HEK293 (cell line): ENCODE results near the gene ATP8B1.

Source experiments
- CTCF ChIA-PET: fragments of 350-600 bp; formaldehyde crosslinking; extraction: SDS; loops from one replicate; lab custom pipeline; 2021; ENCODE audit warnings: antibody characterized with exemption; lab: Yijun Ruan, JAX
- POLR2A ChIA-PET: fragments of 300-600 bp; formaldehyde crosslinking; extraction: SDS; loops from one replicate; lab custom pipeline; 2020; ENCODE audit warnings: antibody characterized with exemption, inconsistent platforms; lab: Yijun Ruan, JAX
- H3K27ac ChIP-seq: fragments of 200-500 bp; sonication (Bioruptor generic); 2 replicates; pipeline ENCODE4 v1.5.1; 2014; ENCODE audit warnings: low read depth, low read length, control low read depth, inconsistent platforms; ENCODE audit errors: extremely low read depth
- H3K36me3 ChIP-seq, 2 experiments: fragments of 200-500 bp in 1 of 2; sonication (Bioruptor generic) in 1 of 2; 1 replicate in 1 of 2; 2 replicates in 1 of 2; pipeline ENCODE4 v1.5.1; 2014 to 2017; ENCODE audit warnings: inconsistent platforms in 2 of 2, low read length in 2 of 2; ENCODE audit not compliant: control insufficient read depth in 2 of 2, insufficient read depth in 1 of 2
- H3K4me1 ChIP-seq: fragments of 200-500 bp; sonication (Bioruptor generic); 2 replicates; pipeline ENCODE4 v1.5.1; 2014; ENCODE audit warnings: mild to moderate bottlenecking, low read length, inconsistent platforms; ENCODE audit not compliant: control insufficient read depth, insufficient read depth
- H3K4me3 ChIP-seq: 2 replicates; pipeline ENCODE4 v1.5.1; 2011; ENCODE audit warnings: low read depth, mild to moderate bottlenecking, control low read depth, low read length, moderate library complexity
- H3K9me3 ChIP-seq: fragments of 200-500 bp; sonication (Bioruptor generic); 2 replicates; pipeline ENCODE4 v1.5.1; 2014; ENCODE audit warnings: low read depth, low read length, inconsistent platforms; ENCODE audit not compliant: control insufficient read depth, insufficient read depth
- REPIN1 ChIP-seq: fragments of 450-650 bp; formaldehyde crosslinking; IDR thresholded peaks from 2 replicates; pipeline ENCODE4 v1.5.1; 2017; ENCODE audit warnings: missing biosample characterization, missing genetic modification characterization, low read depth
- TCF7L2 ChIP-seq: IDR thresholded peaks from 2 replicates; pipeline ENCODE4 v1.6.1; 2011; ENCODE audit warnings: low read depth, mild to moderate bottlenecking, inconsistent platforms, low read length, moderate library complexity, borderline replicate concordance
- ZBTB21 ChIP-seq: fragments of 450-650 bp; formaldehyde crosslinking; IDR thresholded peaks from 2 replicates; pipeline ENCODE4 v1.5.1; 2017; ENCODE audit warnings: missing biosample characterization, missing genetic modification characterization
- ZFP3 ChIP-seq: fragments of 450-650 bp; formaldehyde crosslinking; IDR thresholded peaks from 2 replicates; pipeline ENCODE4 v1.5.1; 2016; ENCODE audit warnings: low read depth, missing biosample characterization, missing genetic modification characterization
- ZFP37 ChIP-seq: fragments of 450-650 bp; formaldehyde crosslinking; IDR thresholded peaks from 2 replicates; pipeline ENCODE4 v1.5.1; 2016; ENCODE audit warnings: missing biosample characterization, missing genetic modification characterization
- ZFP41 ChIP-seq: fragments of 450-650 bp; formaldehyde crosslinking; IDR thresholded peaks from 2 replicates; pipeline ENCODE4 v1.5.1; 2016; ENCODE audit warnings: missing biosample characterization, missing genetic modification characterization, borderline replicate concordance
- ZIC2 ChIP-seq: fragments of 450-650 bp; formaldehyde crosslinking; IDR thresholded peaks from 2 replicates; pipeline ENCODE4 v1.5.1; 2016; ENCODE audit warnings: missing biosample characterization, missing genetic modification characterization
- ZNF138 ChIP-seq: fragments of 450-650 bp; formaldehyde crosslinking; IDR thresholded peaks from 2 replicates; pipeline ENCODE4 v1.5.1; 2016; ENCODE audit warnings: missing biosample characterization, missing genetic modification characterization, borderline replicate concordance
- ZNF16 ChIP-seq: fragments of 450-650 bp; formaldehyde crosslinking; IDR thresholded peaks from 2 replicates; pipeline ENCODE4 v1.5.1; 2016; ENCODE audit warnings: low read depth, missing biosample characterization, missing genetic modification characterization
- ZNF324 ChIP-seq: fragments of 450-650 bp; formaldehyde crosslinking; IDR thresholded peaks from 2 replicates; pipeline ENCODE4 v1.5.1; 2016; ENCODE audit warnings: missing biosample characterization, missing genetic modification characterization
- ZNF423 ChIP-seq: fragments of 450-650 bp; formaldehyde crosslinking; IDR thresholded peaks from 2 replicates; pipeline ENCODE4 v1.5.1; 2016; ENCODE audit warnings: missing biosample characterization, missing genetic modification characterization
- ZNF426 ChIP-seq: fragments of 450-650 bp; formaldehyde crosslinking; IDR thresholded peaks from 2 replicates; pipeline ENCODE4 v1.5.1; 2017; ENCODE audit warnings: missing biosample characterization, missing genetic modification characterization, mild to moderate bottlenecking, inconsistent platforms, moderate library complexity
- ZNF521 ChIP-seq: fragments of 450-650 bp; formaldehyde crosslinking; IDR thresholded peaks from 2 replicates; pipeline ENCODE4 v1.5.1; 2017; ENCODE audit warnings: missing biosample characterization, mild to moderate bottlenecking, missing genetic modification characterization
- ZNF560 ChIP-seq: fragments of 450-650 bp; formaldehyde crosslinking; IDR thresholded peaks from 2 replicates; pipeline ENCODE4 v1.5.1; 2017; ENCODE audit warnings: missing biosample characterization, missing genetic modification characterization, borderline replicate concordance
- ZNF561 ChIP-seq: fragments of 450-650 bp; IDR thresholded peaks from 2 replicates; pipeline ENCODE4 v1.5.1; 2018; ENCODE audit warnings: missing biosample characterization, missing genetic modification characterization, borderline replicate concordance
- ZNF585B ChIP-seq: fragments of 450-650 bp; formaldehyde crosslinking; IDR thresholded peaks from 2 replicates; pipeline ENCODE4 v1.5.1; 2016; ENCODE audit warnings: missing biosample characterization, missing genetic modification characterization
- ZNF600 ChIP-seq: fragments of 450-650 bp; formaldehyde crosslinking; IDR thresholded peaks from 2 replicates; pipeline ENCODE4 v1.5.1; 2016; ENCODE audit warnings: missing biosample characterization, missing genetic modification characterization
- ZNF664 ChIP-seq: fragments of 450-650 bp; formaldehyde crosslinking; IDR thresholded peaks from 2 replicates; pipeline ENCODE4 v1.5.1; 2016; ENCODE audit warnings: missing biosample characterization, missing genetic modification characterization
- ZNF677 ChIP-seq: fragments of 450-650 bp; IDR thresholded peaks from 2 replicates; pipeline ENCODE4 v1.5.0; 2018; ENCODE audit warnings: missing biosample characterization, mild to moderate bottlenecking, missing genetic modification characterization, moderate library complexity
- ZSCAN16 ChIP-seq: fragments of 450-650 bp; formaldehyde crosslinking; IDR thresholded peaks from 2 replicates; pipeline ENCODE4 v1.5.1; 2016; ENCODE audit warnings: missing biosample characterization, missing genetic modification characterization
- TF ChIP-seq, protein P1 (sequence below): fragments of 450-650 bp; formaldehyde crosslinking; IDR thresholded peaks from 2 replicates; pipeline ENCODE4 v1.5.1; 2017; ENCODE audit warnings: missing biosample characterization, missing genetic modification characterization
- TF ChIP-seq, protein P2 (sequence below): fragments of 450-650 bp; formaldehyde crosslinking; IDR thresholded peaks from 2 replicates; pipeline ENCODE4 v1.5.1; 2016; ENCODE audit warnings: missing biosample characterization, missing genetic modification characterization, low read depth
- TF ChIP-seq, protein P3 (sequence below): fragments of 450-650 bp; formaldehyde crosslinking; conservative IDR thresholded peaks from 2 replicates; pipeline ENCODE4 v1.5.1; 2016; ENCODE audit warnings: low read depth, missing biosample characterization, missing genetic modification characterization
- TF ChIP-seq, protein P4 (sequence below): fragments of 450-650 bp; formaldehyde crosslinking; IDR thresholded peaks from 2 replicates; pipeline ENCODE4 v1.5.1; 2016; ENCODE audit warnings: missing biosample characterization, missing genetic modification characterization
- TF ChIP-seq, protein P5 (sequence below): fragments of 450-650 bp; formaldehyde crosslinking; IDR thresholded peaks from 2 replicates; pipeline ENCODE4 v1.5.1; 2017; ENCODE audit warnings: missing biosample characterization, missing genetic modification characterization

ATP8B1 gene

DNA sequence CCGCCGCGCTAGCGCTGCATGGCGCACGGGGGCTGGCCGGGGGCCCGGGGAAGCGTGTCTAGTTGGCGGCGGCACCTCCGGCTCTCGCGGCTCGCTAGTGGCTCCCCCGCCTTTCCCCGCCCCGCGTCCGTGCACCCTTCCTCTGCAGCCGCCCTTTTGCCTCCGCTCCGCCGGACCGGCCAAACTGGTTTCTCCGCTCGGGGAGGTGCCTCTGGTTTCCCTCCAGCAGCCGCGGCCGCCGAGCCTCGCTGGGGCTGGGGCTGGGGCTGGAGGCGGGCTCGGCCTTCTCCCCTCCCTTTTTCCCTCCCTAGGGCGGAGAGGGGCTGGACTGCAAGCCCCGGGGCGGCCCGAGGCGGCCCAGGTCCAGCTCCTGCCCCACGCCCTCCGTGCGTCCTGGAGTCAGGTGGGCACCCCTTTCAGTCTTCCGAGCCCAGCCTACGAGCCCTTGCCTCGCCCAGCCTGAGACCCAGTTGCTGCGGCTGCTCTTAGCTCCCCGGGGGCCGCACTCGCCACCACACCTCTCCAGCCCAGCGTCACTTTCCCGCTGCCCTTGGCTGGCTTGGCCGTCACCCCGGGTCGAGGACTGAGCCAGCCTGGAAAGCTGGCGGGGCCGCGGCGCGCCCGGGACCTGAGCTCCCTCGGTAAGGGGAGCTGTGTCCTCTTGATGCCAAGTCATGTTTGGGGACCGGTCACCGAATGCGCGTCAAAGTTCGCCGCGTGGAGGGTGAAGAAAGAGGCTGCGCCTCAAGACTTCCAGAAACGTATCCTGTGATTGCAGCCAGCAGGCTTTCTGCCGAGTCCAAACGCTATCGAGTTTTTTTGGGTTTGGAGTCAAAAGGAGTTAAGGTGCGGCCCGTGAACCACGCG is at the start of gene ATP8B1:
Gene ATP8B1 (minus strand): TSS at position 213 of the 867 bp plus-strand sequence. CDS start 71,508 bp downstream, outside the sequence.
- POLR2A ChIA-PET = interaction anchor here (0.5 to 0.6 kb wide), 2 partner anchors 26 to 67 kb away, joined by 3 read pairs; no protein-coding TSS in a partner anchor
- peaks cover 4% of the 10 kb centered on the region; the same call in 1 of the 2 replicates for H3K4me1 ChIP-seq
- H3K36me3 ChIP-seq = no peaks in the 10 kb centered on the region
- peak within 1 kb of the TSS; percentile 61 for H3K4me3 ChIP-seq
- peak within 1 kb of the TSS; percentile 18; the same call in 1 of the 2 replicates for H3K27ac ChIP-seq
- CTCF ChIA-PET = interaction anchor here (0.6 to 1.4 kb wide), 5 partner anchors 10 to 174 kb away, joined by 3 to 4 read pairs (median 3); no protein-coding TSS in a partner anchor
- no peaks in the 10 kb centered on the region for H3K9me3 ChIP-seq
- TF ChIP-seq, protein P1, sequence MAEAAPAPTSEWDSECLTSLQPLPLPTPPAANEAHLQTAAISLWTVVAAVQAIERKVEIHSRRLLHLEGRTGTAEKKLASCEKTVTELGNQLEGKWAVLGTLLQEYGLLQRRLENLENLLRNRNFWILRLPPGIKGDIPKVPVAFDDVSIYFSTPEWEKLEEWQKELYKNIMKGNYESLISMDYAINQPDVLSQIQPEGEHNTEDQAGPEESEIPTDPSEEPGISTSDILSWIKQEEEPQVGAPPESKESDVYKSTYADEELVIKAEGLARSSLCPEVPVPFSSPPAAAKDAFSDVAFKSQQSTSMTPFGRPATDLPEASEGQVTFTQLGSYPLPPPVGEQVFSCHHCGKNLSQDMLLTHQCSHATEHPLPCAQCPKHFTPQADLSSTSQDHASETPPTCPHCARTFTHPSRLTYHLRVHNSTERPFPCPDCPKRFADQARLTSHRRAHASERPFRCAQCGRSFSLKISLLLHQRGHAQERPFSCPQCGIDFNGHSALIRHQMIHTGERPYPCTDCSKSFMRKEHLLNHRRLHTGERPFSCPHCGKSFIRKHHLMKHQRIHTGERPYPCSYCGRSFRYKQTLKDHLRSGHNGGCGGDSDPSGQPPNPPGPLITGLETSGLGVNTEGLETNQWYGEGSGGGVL (tag by site-specific recombination) = peak; percentile 68
- TF ChIP-seq ZBTB21 (tag by site-specific recombination) = no peak
- no peak for TF ChIP-seq ZNF16 (tag by site-specific recombination)
- TF ChIP-seq ZNF561 (tag by site-specific recombination) = no peak
- no peak for TF ChIP-seq ZFP37 (tag by site-specific recombination)
- TF ChIP-seq, protein P2, sequence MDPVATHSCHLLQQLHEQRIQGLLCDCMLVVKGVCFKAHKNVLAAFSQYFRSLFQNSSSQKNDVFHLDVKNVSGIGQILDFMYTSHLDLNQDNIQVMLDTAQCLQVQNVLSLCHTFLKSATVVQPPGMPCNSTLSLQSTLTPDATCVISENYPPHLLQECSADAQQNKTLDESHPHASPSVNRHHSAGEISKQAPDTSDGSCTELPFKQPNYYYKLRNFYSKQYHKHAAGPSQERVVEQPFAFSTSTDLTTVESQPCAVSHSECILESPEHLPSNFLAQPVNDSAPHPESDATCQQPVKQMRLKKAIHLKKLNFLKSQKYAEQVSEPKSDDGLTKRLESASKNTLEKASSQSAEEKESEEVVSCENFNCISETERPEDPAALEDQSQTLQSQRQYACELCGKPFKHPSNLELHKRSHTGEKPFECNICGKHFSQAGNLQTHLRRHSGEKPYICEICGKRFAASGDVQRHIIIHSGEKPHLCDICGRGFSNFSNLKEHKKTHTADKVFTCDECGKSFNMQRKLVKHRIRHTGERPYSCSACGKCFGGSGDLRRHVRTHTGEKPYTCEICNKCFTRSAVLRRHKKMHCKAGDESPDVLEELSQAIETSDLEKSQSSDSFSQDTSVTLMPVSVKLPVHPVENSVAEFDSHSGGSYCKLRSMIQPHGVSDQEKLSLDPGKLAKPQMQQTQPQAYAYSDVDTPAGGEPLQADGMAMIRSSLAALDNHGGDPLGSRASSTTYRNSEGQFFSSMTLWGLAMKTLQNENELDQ (tag by site-specific recombination) = no peak
- TF ChIP-seq REPIN1 (tag by site-specific recombination) = no peak
- no peak for TF ChIP-seq ZFP3 (tag by site-specific recombination)
- no peak for TF ChIP-seq ZNF521 (tag by site-specific recombination)
- TF ChIP-seq ZNF664 (tag by site-specific recombination) = no peak
- TF ChIP-seq, protein P3, sequence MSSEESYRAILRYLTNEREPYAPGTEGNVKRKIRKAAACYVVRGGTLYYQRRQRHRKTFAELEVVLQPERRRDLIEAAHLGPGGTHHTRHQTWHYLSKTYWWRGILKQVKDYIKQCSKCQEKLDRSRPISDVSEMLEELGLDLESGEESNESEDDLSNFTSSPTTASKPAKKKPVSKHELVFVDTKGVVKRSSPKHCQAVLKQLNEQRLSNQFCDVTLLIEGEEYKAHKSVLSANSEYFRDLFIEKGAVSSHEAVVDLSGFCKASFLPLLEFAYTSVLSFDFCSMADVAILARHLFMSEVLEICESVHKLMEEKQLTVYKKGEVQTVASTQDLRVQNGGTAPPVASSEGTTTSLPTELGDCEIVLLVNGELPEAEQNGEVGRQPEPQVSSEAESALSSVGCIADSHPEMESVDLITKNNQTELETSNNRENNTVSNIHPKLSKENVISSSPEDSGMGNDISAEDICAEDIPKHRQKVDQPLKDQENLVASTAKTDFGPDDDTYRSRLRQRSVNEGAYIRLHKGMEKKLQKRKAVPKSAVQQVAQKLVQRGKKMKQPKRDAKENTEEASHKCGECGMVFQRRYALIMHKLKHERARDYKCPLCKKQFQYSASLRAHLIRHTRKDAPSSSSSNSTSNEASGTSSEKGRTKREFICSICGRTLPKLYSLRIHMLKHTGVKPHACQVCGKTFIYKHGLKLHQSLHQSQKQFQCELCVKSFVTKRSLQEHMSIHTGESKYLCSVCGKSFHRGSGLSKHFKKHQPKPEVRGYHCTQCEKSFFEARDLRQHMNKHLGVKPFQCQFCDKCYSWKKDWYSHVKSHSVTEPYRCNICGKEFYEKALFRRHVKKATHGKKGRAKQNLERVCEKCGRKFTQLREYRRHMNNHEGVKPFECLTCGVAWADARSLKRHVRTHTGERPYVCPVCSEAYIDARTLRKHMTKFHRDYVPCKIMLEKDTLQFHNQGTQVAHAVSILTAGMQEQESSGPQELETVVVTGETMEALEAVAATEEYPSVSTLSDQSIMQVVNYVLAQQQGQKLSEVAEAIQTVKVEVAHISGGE (tag by site-specific recombination) = no peak
- TF ChIP-seq ZSCAN16 (tag by site-specific recombination) = no peak
- TF ChIP-seq ZNF677 (tag by site-specific recombination) = no peak
- no peak for TF ChIP-seq ZNF426
- no peak for TF ChIP-seq ZNF423 (tag by site-specific recombination)
- TF ChIP-seq, protein P4, sequence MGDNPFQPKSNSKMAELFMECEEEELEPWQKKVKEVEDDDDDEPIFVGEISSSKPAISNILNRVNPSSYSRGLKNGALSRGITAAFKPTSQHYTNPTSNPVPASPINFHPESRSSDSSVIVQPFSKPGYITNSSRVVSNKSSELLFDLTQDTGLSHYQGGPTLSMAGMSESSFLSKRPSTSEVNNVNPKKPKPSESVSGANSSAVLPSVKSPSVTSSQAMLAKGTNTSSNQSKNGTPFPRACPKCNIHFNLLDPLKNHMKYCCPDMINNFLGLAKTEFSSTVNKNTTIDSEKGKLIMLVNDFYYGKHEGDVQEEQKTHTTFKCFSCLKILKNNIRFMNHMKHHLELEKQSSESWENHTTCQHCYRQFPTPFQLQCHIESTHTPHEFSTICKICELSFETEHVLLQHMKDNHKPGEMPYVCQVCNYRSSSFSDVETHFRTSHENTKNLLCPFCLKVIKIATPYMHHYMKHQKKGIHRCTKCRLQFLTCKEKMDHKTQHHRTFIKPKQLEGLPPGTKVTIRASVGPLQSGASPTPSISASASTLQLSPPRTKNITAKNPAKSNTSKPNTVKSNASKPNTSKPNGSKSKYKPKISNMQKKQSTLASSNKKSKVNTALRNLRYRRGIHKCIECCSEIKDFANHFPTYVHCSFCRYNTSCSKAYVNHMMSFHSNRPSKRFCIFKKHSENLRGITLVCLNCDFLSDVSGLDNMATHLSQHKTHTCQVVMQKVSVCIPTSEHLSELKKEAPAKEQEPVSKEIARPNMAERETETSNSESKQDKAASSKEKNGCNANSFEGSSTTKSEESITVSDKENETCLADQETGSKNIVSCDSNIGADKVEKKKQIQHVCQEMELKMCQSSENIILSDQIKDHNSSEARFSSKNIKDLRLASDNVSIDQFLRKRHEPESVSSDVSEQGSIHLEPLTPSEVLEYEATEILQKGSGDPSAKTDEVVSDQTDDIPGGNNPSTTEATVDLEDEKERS (tag by site-specific recombination) = no peak
- TF ChIP-seq ZNF585B = no peak
- no peak for TF ChIP-seq ZNF324
- TF ChIP-seq ZIC2 = no peak
- TF ChIP-seq ZFP41 (tag by site-specific recombination) = no peak
- no peak for TF ChIP-seq ZNF600
- no peak for TF ChIP-seq TCF7L2
- no peak for TF ChIP-seq ZNF138 (tag by site-specific recombination)
- TF ChIP-seq, protein P5, sequence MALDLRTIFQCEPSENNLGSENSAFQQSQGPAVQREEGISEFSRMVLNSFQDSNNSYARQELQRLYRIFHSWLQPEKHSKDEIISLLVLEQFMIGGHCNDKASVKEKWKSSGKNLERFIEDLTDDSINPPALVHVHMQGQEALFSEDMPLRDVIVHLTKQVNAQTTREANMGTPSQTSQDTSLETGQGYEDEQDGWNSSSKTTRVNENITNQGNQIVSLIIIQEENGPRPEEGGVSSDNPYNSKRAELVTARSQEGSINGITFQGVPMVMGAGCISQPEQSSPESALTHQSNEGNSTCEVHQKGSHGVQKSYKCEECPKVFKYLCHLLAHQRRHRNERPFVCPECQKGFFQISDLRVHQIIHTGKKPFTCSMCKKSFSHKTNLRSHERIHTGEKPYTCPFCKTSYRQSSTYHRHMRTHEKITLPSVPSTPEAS (tag by site-specific recombination) = no peak
- TF ChIP-seq ZNF560 (tag by site-specific recombination) = no peak
